Ovary (tissue), 3 donors: ENCODE results near the gene MDN1.

Source experiments
- CTCF ChIP-seq, 3 donors: fragments of 450-650 bp in 2 of 3; fragments of 200-600 bp in 1 of 3; IDR thresholded peaks; one replicate each; pipeline versions ENCODE4 v1.5.1 to v1.8.0; 2016 to 2022; ENCODE audit warnings: antibody characterized with exemption in 3 of 3, mild to moderate bottlenecking in 1 of 3
- POLR2A ChIP-seq: fragments of 450-650 bp; IDR thresholded peaks from one replicate; pipeline ENCODE4 v1.6.1; 2017; ENCODE audit warnings: antibody characterized with exemption, mild to moderate bottlenecking, moderate library complexity
- donor health status: DM: no; HTN: no; CAD: no.

DNA sequence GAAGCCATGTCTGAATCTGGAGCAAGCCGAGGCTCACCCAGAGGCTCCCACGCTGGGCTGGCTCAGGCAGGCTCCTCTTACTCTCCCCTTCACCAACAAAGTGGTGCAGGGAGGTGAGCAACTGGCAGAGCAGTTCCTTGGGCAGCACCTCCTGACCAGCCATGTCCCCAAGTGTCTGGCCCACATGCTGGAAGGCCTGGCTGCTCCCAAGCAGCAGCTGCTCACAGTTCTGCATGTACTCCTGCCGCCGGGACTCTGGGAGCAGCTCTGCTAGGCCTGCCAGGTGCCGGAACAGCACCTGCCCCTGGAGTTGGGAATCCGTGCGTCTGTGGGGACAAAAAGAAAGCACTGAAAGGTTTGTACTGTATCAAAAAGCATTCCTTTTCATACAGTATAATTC lies 123.9 kb downstream of the MDN1 start:
- TF ChIP-seq CTCF (IDR thresholded peaks at IDR 0.05) = no peak
- TF ChIP-seq POLR2A = no peak
